Osteoblast (primary cell): ENCODE measurements around the gene PIP5K1C. TPM values are rescaled to one million over a fixed set of nuclear protein-coding genes. Genes with fewer than 3 reads are reported as not detected.

Experiments used
- DNase-seq: peaks from one replicate; pipeline ENCODE4 v3.0.0; 2011; ENCODE audit warnings: low spot score, mixed read lengths; ENCODE audit not compliant: insufficient read length; ENCODE audit errors: missing footprints
- H2AFZ ChIP-seq: 2 replicates; pipeline ENCODE4 v1.6.0; 2011; ENCODE audit warnings: mild to moderate bottlenecking, low read length
- H3K27ac ChIP-seq: 2 replicates; pipeline ENCODE4 v1.5.1; 2011; ENCODE audit warnings: mild to moderate bottlenecking, low read depth, low read length, moderate library complexity
- H3K27me3 ChIP-seq: 2 replicates; pipeline ENCODE4 v1.6.0; 2012; ENCODE audit warnings: mild to moderate bottlenecking, control low read depth, inconsistent platforms, low read length, moderate library complexity; ENCODE audit not compliant: insufficient read depth
- H3K36me3 ChIP-seq: 2 replicates; pipeline ENCODE4 v1.5.1; 2011; ENCODE audit warnings: mild to moderate bottlenecking, low read length, control low read depth, moderate library complexity; ENCODE audit not compliant: insufficient read depth
- H3K4me1 ChIP-seq: 2 replicates; pipeline ENCODE4 v1.5.1; 2011; ENCODE audit warnings: mild to moderate bottlenecking, low read length, control low read depth, moderate library complexity; ENCODE audit not compliant: insufficient read depth
- H3K4me2 ChIP-seq: 2 replicates; pipeline ENCODE4 v1.6.0; 2011; ENCODE audit warnings: mild to moderate bottlenecking, low read length; ENCODE audit not compliant: insufficient read depth
- H3K4me3 ChIP-seq: fragments of 200-600 bp; sonication (generic); 3 replicates; pipeline ENCODE4 v1.5.1; 2012; ENCODE audit warnings: mild to moderate bottlenecking, low read length, inconsistent platforms; ENCODE audit not compliant: insufficient read depth
- H3K79me2 ChIP-seq: 2 replicates; pipeline ENCODE4 v1.6.0; 2012; ENCODE audit warnings: mild to moderate bottlenecking, low read length, control low read depth, inconsistent platforms; ENCODE audit not compliant: insufficient read depth
- H3K9me3 ChIP-seq: 2 replicates; pipeline ENCODE4 v1.5.1; 2011; ENCODE audit warnings: low read depth, low read length, control low read depth
- H4K20me1 ChIP-seq: 2 replicates; pipeline ENCODE4 v1.6.0; 2012; ENCODE audit warnings: mild to moderate bottlenecking, low read length, control low read depth; ENCODE audit not compliant: insufficient read depth
- total RNA-seq: library from RNA; depleted of rRNA; stranded (reverse); fragments of >200 nt; gene quantifications from 2 replicates; pipeline ENCODE4 v1.2.3, GENCODE V29; 2012
- TF ChIP-seq, protein P1 (sequence below): IDR thresholded peaks from 2 replicates; pipeline ENCODE4 v1.5.1; 2011; ENCODE audit warnings: mild to moderate bottlenecking, low read depth, low read length, moderate library complexity; ENCODE audit errors: extremely low read depth

The PIP5K1C gene
- total RNA-seq, 1 donor = 30.4 TPM

DNA sequence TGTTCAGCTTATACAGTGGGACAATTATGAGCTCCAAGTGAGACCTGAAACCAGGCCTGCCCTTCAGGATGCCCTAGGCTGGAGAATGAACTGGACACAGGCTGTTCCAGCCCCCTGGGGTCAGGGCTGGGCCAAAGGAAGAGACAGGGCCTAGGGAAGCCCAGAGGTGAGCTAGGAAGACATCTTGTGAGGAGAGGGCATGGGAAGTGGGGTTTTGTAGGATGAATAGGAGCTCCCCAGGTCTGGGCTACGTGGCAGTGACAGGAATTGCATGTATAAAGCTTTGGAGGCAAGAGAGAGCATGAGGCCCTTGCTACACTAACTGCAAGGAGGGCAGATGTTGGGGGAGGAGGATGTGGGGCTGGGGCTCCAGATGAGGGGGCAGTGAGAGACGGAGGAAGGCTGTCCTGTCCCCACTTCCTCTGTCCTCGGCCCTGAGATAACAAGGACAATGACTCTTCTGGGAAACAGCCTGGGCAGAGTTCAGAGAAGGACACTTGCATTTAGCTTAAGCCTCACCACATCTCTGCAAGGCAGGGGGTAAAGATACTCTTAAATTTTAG, 92.1 kb downstream of the PIP5K1C start:
- H3K4me2 ChIP-seq = no peak overlapping the region
- H3K27me3 ChIP-seq = peaks cover 2% of the 10 kb centered on the region
- H3K4me1 ChIP-seq = peaks cover 13% of the 10 kb centered on the region
- H3K27ac ChIP-seq = no peak overlapping the region
- no peaks in the 10 kb centered on the region for H3K79me2 ChIP-seq
- TF ChIP-seq, protein P1, sequence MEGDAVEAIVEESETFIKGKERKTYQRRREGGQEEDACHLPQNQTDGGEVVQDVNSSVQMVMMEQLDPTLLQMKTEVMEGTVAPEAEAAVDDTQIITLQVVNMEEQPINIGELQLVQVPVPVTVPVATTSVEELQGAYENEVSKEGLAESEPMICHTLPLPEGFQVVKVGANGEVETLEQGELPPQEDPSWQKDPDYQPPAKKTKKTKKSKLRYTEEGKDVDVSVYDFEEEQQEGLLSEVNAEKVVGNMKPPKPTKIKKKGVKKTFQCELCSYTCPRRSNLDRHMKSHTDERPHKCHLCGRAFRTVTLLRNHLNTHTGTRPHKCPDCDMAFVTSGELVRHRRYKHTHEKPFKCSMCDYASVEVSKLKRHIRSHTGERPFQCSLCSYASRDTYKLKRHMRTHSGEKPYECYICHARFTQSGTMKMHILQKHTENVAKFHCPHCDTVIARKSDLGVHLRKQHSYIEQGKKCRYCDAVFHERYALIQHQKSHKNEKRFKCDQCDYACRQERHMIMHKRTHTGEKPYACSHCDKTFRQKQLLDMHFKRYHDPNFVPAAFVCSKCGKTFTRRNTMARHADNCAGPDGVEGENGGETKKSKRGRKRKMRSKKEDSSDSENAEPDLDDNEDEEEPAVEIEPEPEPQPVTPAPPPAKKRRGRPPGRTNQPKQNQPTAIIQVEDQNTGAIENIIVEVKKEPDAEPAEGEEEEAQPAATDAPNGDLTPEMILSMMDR = no peak
- no peak overlapping the region for H3K4me3 ChIP-seq
- no peak overlapping the region for H2AFZ ChIP-seq
- no peaks in the 10 kb centered on the region for H3K9me3 ChIP-seq
- peaks cover 13% of the 10 kb centered on the region for H3K36me3 ChIP-seq
- no peak for DNase-seq
- no peaks in the 10 kb centered on the region for H4K20me1 ChIP-seq

DNA sequence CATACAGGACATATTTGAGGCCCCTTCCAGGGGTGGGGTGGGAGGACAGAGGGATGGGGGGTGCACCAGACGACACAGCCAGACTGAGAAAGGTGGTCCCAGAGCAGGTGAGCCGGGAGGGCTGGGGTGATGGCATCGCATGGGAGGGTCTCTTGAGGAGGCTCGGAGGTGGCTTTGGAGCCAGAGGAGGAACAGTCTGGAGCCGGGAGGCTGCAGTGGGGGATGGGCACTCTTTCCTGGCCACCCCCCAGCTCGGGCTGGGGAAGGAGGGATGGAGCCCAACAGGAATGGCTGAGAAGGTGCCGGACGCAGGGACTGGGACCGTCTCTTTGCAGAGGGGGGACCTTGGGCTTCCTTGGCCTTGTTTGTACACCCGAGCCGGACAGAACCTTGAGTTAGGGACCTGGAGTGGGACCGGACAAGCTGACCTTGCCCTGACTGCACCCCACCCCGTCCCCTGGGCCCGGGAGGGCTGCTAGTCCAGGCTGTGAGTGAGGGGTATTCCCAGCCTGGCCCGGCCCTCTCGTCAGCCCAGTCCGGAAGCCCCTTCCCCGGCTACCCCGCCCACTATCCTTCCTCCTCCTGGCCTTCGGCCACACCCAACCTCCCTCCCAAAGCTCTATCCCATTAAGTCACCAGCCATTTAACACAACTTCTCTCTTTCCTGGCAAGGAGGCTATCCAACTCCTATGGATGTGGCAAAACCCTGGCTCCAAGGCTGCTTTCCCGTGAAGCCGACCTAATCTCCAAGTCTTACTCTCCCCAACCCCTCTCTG, 92.8 kb downstream of the PIP5K1C start:
- DNase-seq = peak; percentile 93
- Histone ChIP-seq H3K9me3 (no peaks in the 10 kb centered on the region), H3K27me3 (peaks cover 2% of the 10 kb centered on the region), H3K4me1 (peaks cover 13% of the 10 kb centered on the region), H3K27ac (no peak overlapping the region), H3K79me2 (no peaks in the 10 kb centered on the region), H2AFZ (peak overlapping the region; percentile 78), H3K4me3 (peak overlapping the region; percentile 72), H4K20me1 (no peaks in the 10 kb centered on the region), H3K36me3 (peaks cover 12% of the 10 kb centered on the region), H3K4me2 (peak overlapping the region; percentile 85)
- TF ChIP-seq, protein P1 = no peak

DNA sequence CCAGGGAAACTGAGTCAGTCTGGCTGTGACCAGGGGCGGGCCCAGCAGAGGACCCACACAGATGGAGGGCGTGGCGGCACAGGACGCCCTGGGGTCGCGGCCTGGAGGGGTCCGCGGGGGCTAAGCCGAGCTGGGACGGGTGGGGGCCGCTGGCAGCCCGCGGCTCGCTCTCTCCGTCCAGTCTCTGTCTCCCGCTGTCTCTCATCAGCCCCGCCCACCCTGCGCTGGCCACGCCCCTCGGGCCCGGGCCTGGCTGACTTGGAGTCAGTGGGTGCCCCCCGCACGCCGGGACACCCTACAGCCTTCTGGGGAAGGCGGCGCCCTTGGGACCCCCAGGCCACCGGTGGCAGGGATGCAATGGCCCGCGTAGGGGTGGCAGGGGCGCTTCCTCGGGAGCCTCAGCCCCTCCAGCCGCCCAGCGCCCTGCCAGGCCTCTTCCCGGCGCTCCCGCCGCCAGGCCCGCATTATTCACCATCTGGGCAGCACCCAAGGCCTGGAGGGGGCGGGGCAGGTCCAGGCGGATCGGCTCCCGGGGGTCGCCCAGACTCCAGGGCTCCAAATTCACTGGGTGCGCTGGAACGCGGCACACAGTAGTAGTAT, 93.5 kb downstream of the PIP5K1C start, which contains the start of gene TBXA2R:
Gene TBXA2R, minus strand, starts transcription at position 186 of the 600 bp plus-strand sequence. CDS start 6,241 bp downstream, outside the sequence.
- TF ChIP-seq, protein P1 = no peak
- H3K4me3 ChIP-seq = peak within 1 kb of the TSS; percentile 72
- H3K27me3 ChIP-seq = peaks cover 2% of the 10 kb centered on the region
- H3K27ac ChIP-seq = no peak within 1 kb of the TSS
- H2AFZ ChIP-seq = peak within 1 kb of the TSS; percentile 78
- peak within 1 kb of the TSS; percentile 85 for H3K4me2 ChIP-seq
- no peaks in the 10 kb centered on the region for H3K9me3 ChIP-seq
- peak; percentile 100 for DNase-seq
- peaks cover 13% of the 10 kb centered on the region for H3K4me1 ChIP-seq
- no peaks in the 10 kb centered on the region for H4K20me1 ChIP-seq
- H3K79me2 ChIP-seq = no peaks in the 10 kb centered on the region
- H3K36me3 ChIP-seq = peaks cover 5% of the 10 kb centered on the region
